ENCODE data around the gene CUL4A.

- no peak for TF ChIP-seq CTCF (conservative IDR thresholded peaks at IDR 0.05)
- TF ChIP-seq ZFX (IDR thresholded peaks at IDR 0.05) = no peak
Measured at GRCh38 chr13:113260996-113261395, 51.6 kb downstream of the CUL4A start.
